ENCODE data around the gene AHCYL2.

Gene AHCYL2

DNA sequence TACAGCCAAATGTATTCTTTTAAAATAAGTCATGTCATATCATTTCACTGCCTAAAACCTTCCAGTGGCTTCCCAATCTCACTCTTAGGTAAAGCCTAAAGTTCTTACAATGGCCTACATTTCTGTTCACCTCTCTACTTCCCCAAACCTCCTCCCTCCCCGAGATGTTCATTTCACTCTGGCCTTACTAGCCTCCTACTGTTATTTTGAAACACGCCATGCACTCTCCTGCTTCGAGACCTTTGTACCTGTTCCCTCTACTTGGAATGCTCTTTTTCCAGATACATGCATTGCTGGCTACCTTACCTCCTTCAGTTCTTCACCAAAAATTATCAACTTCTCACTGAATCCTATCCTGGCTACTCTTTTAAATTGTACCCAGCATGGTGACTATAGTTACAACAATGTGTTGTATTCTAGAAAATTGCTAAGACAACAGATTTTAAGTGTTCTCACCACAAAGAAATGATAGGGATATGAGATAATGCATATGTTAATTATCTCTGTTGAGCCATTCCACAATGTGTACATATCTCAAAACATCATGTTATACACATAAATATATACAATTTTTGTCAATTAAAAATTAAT is 158.8 kb downstream of the AHCYL2 start:
- Histone ChIP-seq H3K4me3 (ENCODE audit: low read depth, low read length) (no peak overlapping the region), H3K9me3 (ENCODE audit: control insufficient read depth, low read length) (no peaks in the 10 kb centered on the region), H3K79me2 (no peaks in the 10 kb centered on the region), H3K36me3 (ENCODE audit: control insufficient read depth, insufficient read depth, low read length) (no peaks in the 10 kb centered on the region), H3K4me2 (ENCODE audit: low read length) (no peak overlapping the region), H3K4me1 (no peaks in the 10 kb centered on the region), H2AFZ (no peak overlapping the region), H3K27me3 (ENCODE audit: control insufficient read depth, insufficient read depth, low read length) (no peaks in the 10 kb centered on the region), H3K9ac (no peak overlapping the region), H3K27ac (no peak overlapping the region)
- TF ChIP-seq, protein P1, sequence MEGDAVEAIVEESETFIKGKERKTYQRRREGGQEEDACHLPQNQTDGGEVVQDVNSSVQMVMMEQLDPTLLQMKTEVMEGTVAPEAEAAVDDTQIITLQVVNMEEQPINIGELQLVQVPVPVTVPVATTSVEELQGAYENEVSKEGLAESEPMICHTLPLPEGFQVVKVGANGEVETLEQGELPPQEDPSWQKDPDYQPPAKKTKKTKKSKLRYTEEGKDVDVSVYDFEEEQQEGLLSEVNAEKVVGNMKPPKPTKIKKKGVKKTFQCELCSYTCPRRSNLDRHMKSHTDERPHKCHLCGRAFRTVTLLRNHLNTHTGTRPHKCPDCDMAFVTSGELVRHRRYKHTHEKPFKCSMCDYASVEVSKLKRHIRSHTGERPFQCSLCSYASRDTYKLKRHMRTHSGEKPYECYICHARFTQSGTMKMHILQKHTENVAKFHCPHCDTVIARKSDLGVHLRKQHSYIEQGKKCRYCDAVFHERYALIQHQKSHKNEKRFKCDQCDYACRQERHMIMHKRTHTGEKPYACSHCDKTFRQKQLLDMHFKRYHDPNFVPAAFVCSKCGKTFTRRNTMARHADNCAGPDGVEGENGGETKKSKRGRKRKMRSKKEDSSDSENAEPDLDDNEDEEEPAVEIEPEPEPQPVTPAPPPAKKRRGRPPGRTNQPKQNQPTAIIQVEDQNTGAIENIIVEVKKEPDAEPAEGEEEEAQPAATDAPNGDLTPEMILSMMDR (IDR thresholded peaks at IDR 0.05): no peak

DNA sequence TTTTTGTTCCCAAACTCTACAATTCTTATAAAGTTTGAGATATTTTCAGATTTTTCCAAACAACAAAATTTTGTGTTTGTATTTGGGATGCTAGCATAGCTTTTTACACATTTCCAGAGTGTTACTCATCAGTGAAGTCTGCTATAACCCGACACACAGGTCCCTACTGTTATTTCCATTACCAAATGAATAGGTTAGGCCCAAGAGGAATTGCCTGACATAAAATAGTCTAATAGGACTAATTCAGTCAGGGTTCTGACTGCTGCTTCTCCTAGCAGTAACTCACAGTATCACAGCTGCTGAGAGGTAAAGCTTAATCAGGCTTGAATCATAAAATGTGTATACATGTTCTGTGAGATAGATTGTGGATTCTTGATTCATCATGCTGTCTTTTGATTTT is 160.3 kb downstream of the AHCYL2 start:
- Histone ChIP-seq H3K27me3 (ENCODE audit: control insufficient read depth, insufficient read depth, low read length) (no peaks in the 10 kb centered on the region), H3K79me2 (no peaks in the 10 kb centered on the region), H3K9ac (no peak overlapping the region), H3K4me1 (no peaks in the 10 kb centered on the region), H3K4me3 (ENCODE audit: low read depth, low read length) (no peak overlapping the region), H3K27ac (no peak overlapping the region), H3K36me3 (ENCODE audit: control insufficient read depth, insufficient read depth, low read length) (no peaks in the 10 kb centered on the region), H3K9me3 (ENCODE audit: control insufficient read depth, low read length) (no peaks in the 10 kb centered on the region), H3K4me2 (ENCODE audit: low read length) (no peak overlapping the region), H2AFZ (no peak overlapping the region)
- TF ChIP-seq, protein P1 (IDR thresholded peaks at IDR 0.05): no peak

DNA sequence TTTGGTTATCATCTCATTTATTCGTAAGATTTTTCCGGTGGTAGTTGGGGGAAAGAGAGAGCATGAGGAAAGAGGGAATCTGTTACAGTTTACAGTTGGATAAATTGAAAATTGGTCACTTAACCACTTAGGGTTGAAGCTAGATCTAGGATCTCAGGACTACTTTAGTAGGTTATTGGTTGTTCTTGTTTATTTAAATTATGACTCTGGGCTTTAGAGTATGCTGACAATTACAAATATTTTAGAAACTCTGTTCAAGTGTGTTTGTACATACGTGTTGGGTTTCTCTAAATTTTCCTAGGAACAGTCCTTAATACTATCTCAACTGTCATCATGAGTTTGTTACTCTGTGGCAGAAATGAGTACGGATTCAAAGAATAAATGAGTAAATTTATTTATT is 160.8 kb downstream of the AHCYL2 start:
- TF ChIP-seq, protein P1 (IDR thresholded peaks at IDR 0.05): no peak
- Histone ChIP-seq H3K79me2 (no peaks in the 10 kb centered on the region), H3K4me1 (no peaks in the 10 kb centered on the region), H3K36me3 (ENCODE audit: control insufficient read depth, insufficient read depth, low read length) (no peaks in the 10 kb centered on the region), H3K27ac (no peak overlapping the region), H3K4me3 (ENCODE audit: low read depth, low read length) (no peak overlapping the region), H3K4me2 (ENCODE audit: low read length) (no peak overlapping the region), H3K9ac (no peak overlapping the region), H3K27me3 (ENCODE audit: control insufficient read depth, insufficient read depth, low read length) (no peaks in the 10 kb centered on the region), H2AFZ (no peak overlapping the region), H3K9me3 (ENCODE audit: control insufficient read depth, low read length) (no peaks in the 10 kb centered on the region)

DNA sequence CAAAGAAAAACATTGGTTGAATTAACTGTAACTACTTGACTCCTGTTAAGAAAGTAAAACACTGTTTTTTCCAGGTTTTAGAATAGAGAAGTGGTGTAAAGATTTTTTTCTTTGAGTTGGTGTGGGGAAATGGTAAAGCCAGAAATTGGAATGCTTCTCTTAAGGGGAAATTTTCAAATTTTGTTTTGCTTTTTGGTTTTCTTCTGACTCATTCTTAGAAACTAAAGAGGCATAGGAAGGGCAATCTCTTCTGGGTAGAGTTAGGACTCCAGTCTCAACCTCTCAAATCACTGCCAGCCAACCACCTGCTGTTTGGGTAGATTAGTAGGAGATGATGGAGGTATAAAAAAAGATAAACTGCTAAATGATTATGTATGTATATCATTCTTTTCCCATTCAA is 161.7 kb downstream of the AHCYL2 start:
- H2AFZ ChIP-seq: no peak overlapping the region
- TF ChIP-seq, protein P1 (IDR thresholded peaks at IDR 0.05): no peak
- H3K4me3 ChIP-seq (ENCODE audit: low read depth, low read length): no peak overlapping the region
- H3K4me2 ChIP-seq (ENCODE audit: low read length): no peak overlapping the region
- no peaks in the 10 kb centered on the region for H3K4me1 ChIP-seq
- no peaks in the 10 kb centered on the region for H3K27me3 ChIP-seq (ENCODE audit: control insufficient read depth, insufficient read depth, low read length)
- no peaks in the 10 kb centered on the region for H3K36me3 ChIP-seq (ENCODE audit: control insufficient read depth, insufficient read depth, low read length)
- no peaks in the 10 kb centered on the region for H3K79me2 ChIP-seq
- H3K27ac ChIP-seq: no peak overlapping the region
- no peaks in the 10 kb centered on the region for H3K9me3 ChIP-seq (ENCODE audit: control insufficient read depth, low read length)
- no peak overlapping the region for H3K9ac ChIP-seq

DNA sequence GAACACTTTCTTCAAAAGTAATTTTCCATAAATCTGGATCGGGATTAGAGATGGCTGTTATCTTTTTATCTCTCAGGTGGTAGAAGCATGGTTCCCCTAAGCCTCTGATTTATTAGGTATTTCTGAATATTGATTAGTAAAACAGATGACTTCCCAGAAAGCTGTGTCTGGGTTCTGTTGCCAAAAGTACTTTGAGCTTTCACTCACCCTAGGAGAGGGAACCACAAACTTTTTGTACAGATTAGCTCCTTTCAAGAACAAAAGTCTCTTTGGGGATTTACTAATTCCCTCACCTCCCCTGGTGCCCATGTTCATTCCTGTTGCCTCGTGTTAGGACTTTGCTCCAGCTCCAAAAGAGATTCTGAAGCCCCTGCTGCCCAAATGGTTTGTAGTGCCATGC is 162.7 kb downstream of the AHCYL2 start:
- Histone ChIP-seq H3K27ac (no peak overlapping the region), H3K4me3 (ENCODE audit: low read depth, low read length) (no peak overlapping the region), H3K27me3 (ENCODE audit: control insufficient read depth, insufficient read depth, low read length) (no peaks in the 10 kb centered on the region), H3K4me2 (ENCODE audit: low read length) (no peak overlapping the region), H3K36me3 (ENCODE audit: control insufficient read depth, insufficient read depth, low read length) (no peaks in the 10 kb centered on the region), H3K79me2 (no peaks in the 10 kb centered on the region), H3K9me3 (ENCODE audit: control insufficient read depth, low read length) (no peaks in the 10 kb centered on the region), H3K9ac (no peak overlapping the region), H2AFZ (no peak overlapping the region), H3K4me1 (no peaks in the 10 kb centered on the region)
- TF ChIP-seq, protein P1 (IDR thresholded peaks at IDR 0.05): no peak
